Heart left ventricle (tissue), 16 donors: ENCODE data around the gene MSL3B. TPM values are rescaled to one million over a fixed set of nuclear protein-coding genes. Genes with fewer than 3 reads are reported as not detected.

ENCODE experiments used
- ATAC-seq, 4 donors: fragments of 200-7000 bp; cut with Tn5 transposase; one replicate each; pipeline ENCODE4 v1.9.1; 2020 to 2022; ENCODE audit warnings: moderate library complexity in 4 of 4, mild to moderate bottlenecking in 3 of 4, moderate number of reproducible peaks in 1 of 4
- DNase-seq, 5 donors: peaks; one replicate each; pipeline ENCODE4 v3.0.0-alpha.2; 2020
- H3K27ac ChIP-seq, 12 donors: fragments of 200-600 bp; sonication (generic) in 4 of 12; one replicate each; pipeline versions ENCODE4 v1.5.0 to v1.8.0; 2016 to 2022; ENCODE audit warnings: mild to moderate bottlenecking in 2 of 12
- H3K27me3 ChIP-seq, 9 donors: fragments of 200-600 bp; sonication (generic) in 2 of 9; one replicate each; pipeline versions ENCODE4 v1.5.1 to v1.8.0; 2016 to 2022; ENCODE audit warnings: mild to moderate bottlenecking in 3 of 9
- H3K36me3 ChIP-seq, 9 donors: fragments of 200-600 bp; sonication (generic) in 2 of 9; one replicate each; pipeline versions ENCODE4 v1.5.0 to v1.8.0; 2018 to 2022; ENCODE audit warnings: mild to moderate bottlenecking in 2 of 9
- H3K4me1 ChIP-seq, 12 donors: fragments of 200-600 bp; sonication (generic) in 4 of 12; one replicate each; pipeline versions ENCODE4 v1.5.0 to v1.8.0; 2016 to 2022; ENCODE audit warnings: mild to moderate bottlenecking in 3 of 12
- H3K4me3 ChIP-seq, 12 donors: fragments of 200-600 bp; sonication (generic) in 4 of 12; one replicate each; pipeline versions ENCODE4 v1.5.0 to v1.8.0; 2017 to 2022; ENCODE audit warnings: mild to moderate bottlenecking in 9 of 12, moderate library complexity in 4 of 12
- H3K9me3 ChIP-seq, 12 donors: fragments of 200-600 bp; sonication (generic) in 4 of 12; one replicate each; pipeline versions ENCODE4 v1.5.0 to v1.8.0; 2016 to 2022; ENCODE audit warnings: mild to moderate bottlenecking in 1 of 12
- CTCF ChIP-seq, 12 donors: fragments of 200-600 bp; sonication (generic) in 4 of 12; IDR thresholded peaks; one replicate each; pipeline versions ENCODE4 v1.5.0 to v1.8.0; 2018 to 2022; ENCODE audit warnings: antibody characterized with exemption in 12 of 12, mild to moderate bottlenecking in 5 of 12
- POLR2A ChIP-seq, 2 donors: fragments of 450-650 bp; IDR thresholded peaks; one replicate each; pipeline ENCODE4 v1.6.1; 2017; ENCODE audit warnings: antibody characterized with exemption in 2 of 2, mild to moderate bottlenecking in 2 of 2, moderate library complexity in 2 of 2
- WGBS, 4 donors: extraction: QIAGEN DNeasy Blood & Tissue Kit in 2 of 4; methylation state at CpG; one replicate each; pipeline versions ENCODE4 v1.1.5 to v1.1.7; 2013 to 2018; 5-methylcytosine and 5-hydroxymethylcytosine counted together
- intact Hi-C, 10 donors: fragments of 100-400 bp; cut with DNase I; formaldehyde crosslinking; loops; one replicate each; pipeline versions ENCODE4 v1.11.1 to v1.14.2; 2022
- polyA plus RNA-seq, 2 donors: library from polyadenylated mRNA; stranded (reverse); fragments of 200-250 nt; gene quantifications; one replicate each; pipeline ENCODE4 v1.2.3, GENCODE V29; 2013
- total RNA-seq, 9 donors: library from RNA; depleted of rRNA in 2 of 9; stranded (reverse); fragments of >200 nt in 2 of 9; fragmentation: NEBNext Ultra II Directional in 3 of 9; extraction: Animal tissue kit (Norgen Biotek cat#: 25700) in 3 of 9; gene quantifications; one replicate each; pipeline versions ENCODE4 v1.1.0 to v1.2.4, GENCODE V29; 2016 to 2023
- donor health status: ischemic (EF 13 %, LVEDD 7.1; RV severe dilation, severe dysfunction).
- donor health status: healthy with polysubstance abuse.
- donor health status: DM: no; HTN: yes; CAD: no.
- donor health status: DM: no; HTN: no; CAD: no.
- donor health status: ischemic (EF 25% LVEDD 6.9; RV normal size, moderate dysfunction).
- donor health status: ischemic (EF 25% LVEDD 5.7; RV mildly dilated, moderate dysfunction).
- donor health status: healthy.
- donor health status: DM: yes; HTN: yes; CAD: no.
- donor health status: ischemic (EF 35%, LVEDD 5.7; RV mildly dilated, moderate dysfunction).
- donor health status: nonischemic (EF 11% LVEDD 7.7; RV severe dilation, severe dysfunction).
- donor health status: DM: yes; HTN: yes; CAD: no.
- donor health status: PGD.
- donor health status: ischemic (EF 29% LVEDD 5.4; RV normal size, mild dysfunction).
- donor health status: nonischemic (EF 23%, LVEDD 6.1; RV moderate dilation, normal function).

MSL3B gene

GRCh38 chr2:233815861-233816260 lies 52.3 kb downstream of the MSL3B start:
- Histone ChIP-seq H3K9me3 (peaks cover 0 to 8% (median 0%) of the 10 kb centered on the region in 12 donors), H3K4me3 (no peak overlapping the region), H3K27me3 (peaks cover 0 to 6% (median 0%) of the 10 kb centered on the region in 9 donors), H3K36me3 (no peaks in the 10 kb centered on the region), H3K27ac (no peak overlapping the region), H3K4me1 (no peaks in the 10 kb centered on the region)
- WGBS, 4 donors, result 82 to 93% (median 92%) methylated on average over 6 of the region's 6 CpGs
- TF ChIP-seq POLR2A (IDR thresholded peaks at IDR 0.05), result no peak
- TF ChIP-seq CTCF (IDR thresholded peaks at IDR 0.05), result no peak
- intact Hi-C loops, result no loop called here
- DNase-seq (no peak), ATAC-seq (no peak)

Other genes with a start within 250 kb of the MSL3B start
- not detected for gene UGT1A10, start 231.9 kb downstream of the MSL3B start, total RNA-seq
- not detected for gene UGT1A10, start 231.9 kb downstream of the MSL3B start, polyA plus RNA-seq
- gene UGT1A9, start 196.5 kb downstream of the MSL3B start, total RNA-seq, result not detected
- not detected for gene UGT1A9, start 196.5 kb downstream of the MSL3B start, polyA plus RNA-seq
- not detected for gene UGT1A7, start 186.5 kb downstream of the MSL3B start, total RNA-seq
- gene UGT1A7, start 186.5 kb downstream of the MSL3B start, polyA plus RNA-seq, result not detected
- not detected for gene UGT1A6, start 175.5 kb downstream of the MSL3B start, total RNA-seq
- not detected for gene UGT1A6, start 175.5 kb downstream of the MSL3B start, polyA plus RNA-seq
- not detected for gene UGT1A5, start 155.5 kb downstream of the MSL3B start, total RNA-seq
- gene UGT1A5, start 155.5 kb downstream of the MSL3B start, polyA plus RNA-seq, result not detected
- not detected for gene UGT1A4, start 149.7 kb downstream of the MSL3B start, total RNA-seq
- gene UGT1A4, start 149.7 kb downstream of the MSL3B start, polyA plus RNA-seq, result not detected
- not detected for gene UGT1A3, start 139.3 kb downstream of the MSL3B start, total RNA-seq
- not detected for gene UGT1A3, start 139.3 kb downstream of the MSL3B start, polyA plus RNA-seq
- not detected for gene UGT1A1, start 108.1 kb downstream of the MSL3B start, total RNA-seq
- gene UGT1A1, start 108.1 kb downstream of the MSL3B start, polyA plus RNA-seq, result under 1 TPM in 1 of 2 donors, not detected in 1; 0.03 TPM
- under 1 TPM in 1 of 9 donors, not detected in 8; 0.75 TPM for gene MROH2A, start 90.1 kb downstream of the MSL3B start, total RNA-seq
- gene MROH2A, start 90.1 kb downstream of the MSL3B start, polyA plus RNA-seq, result not detected
- 1 to 10 TPM in 1 of 9 donors, under 1 TPM in 5, not detected in 3; 0.10 to 8.4 (median 0.48) TPM for gene HJURP, start 13.9 kb downstream of the MSL3B start, total RNA-seq
- under 1 TPM; 0.08 to 0.10 TPM for gene HJURP, start 13.9 kb downstream of the MSL3B start, polyA plus RNA-seq
- under 1 TPM in 2 of 9 donors, not detected in 7; 0.19 to 0.25 TPM for gene TRPM8, start 49.0 kb upstream of the MSL3B start, total RNA-seq
- gene TRPM8, start 49.0 kb upstream of the MSL3B start, polyA plus RNA-seq, result not detected
- gene SPP2, start 182.3 kb upstream of the MSL3B start, total RNA-seq, result not detected
- gene SPP2, start 182.3 kb upstream of the MSL3B start, polyA plus RNA-seq, result not detected